Sigmoid colon (tissue), 7 donors: ENCODE results near the gene TRPV5. TPM values are rescaled to one million over a fixed set of nuclear protein-coding genes. Genes with fewer than 3 reads are reported as not detected.

ENCODE experiments used
- DNase-seq: peaks from one replicate; pipeline ENCODE4 v3.0.0-alpha.2; 2019
- H3K27ac ChIP-seq, 4 donors: fragments of 200-600 bp; sonication (generic); one replicate each; pipeline ENCODE4 v1.5.1; 2016 to 2019; ENCODE audit warnings: mild to moderate bottlenecking in 1 of 4
- H3K27me3 ChIP-seq, 3 donors: fragments of 200-600 bp; sonication (generic); one replicate each; pipeline ENCODE4 v1.5.1; 2019; ENCODE audit warnings: mild to moderate bottlenecking in 1 of 3
- H3K36me3 ChIP-seq, 4 donors: fragments of 200-600 bp; sonication (generic); one replicate each; pipeline ENCODE4 v1.5.1; 2016 to 2019
- H3K4me1 ChIP-seq, 4 donors: fragments of 200-600 bp; sonication (generic); one replicate each; pipeline ENCODE4 v1.5.1; 2017 to 2019
- H3K4me3 ChIP-seq, 4 donors: fragments of 200-600 bp; sonication (generic); one replicate each; pipeline ENCODE4 v1.5.1; 2017 to 2019; ENCODE audit warnings: mild to moderate bottlenecking in 2 of 4, moderate library complexity in 1 of 4
- H3K9me3 ChIP-seq, 4 donors: fragments of 200-600 bp in 3 of 4; sonication (generic) in 3 of 4; one replicate each; pipeline versions ENCODE4 v1.5.1 to v1.6.1; 2013 to 2019
- CTCF ChIP-seq, 4 experiments: fragments of 450-650 bp in 3 of 4; fragments of 200-600 bp in 1 of 4; IDR thresholded peaks; one replicate each; pipeline ENCODE4 v1.5.1; 2016 to 2019; ENCODE audit warnings: antibody characterized with exemption in 4 of 4, mild to moderate bottlenecking in 3 of 4, moderate library complexity in 2 of 4
- EP300 ChIP-seq, 4 donors: sonication (generic); formaldehyde crosslinking; IDR thresholded peaks; one replicate each; pipeline ENCODE4 v1.6.1; 2017; ENCODE audit warnings: antibody characterized with exemption in 4 of 4
- POLR2A ChIP-seq, 2 donors: fragments of 450-650 bp; IDR thresholded peaks; one replicate each; pipeline ENCODE4 v1.6.1; 2016; ENCODE audit warnings: antibody characterized with exemption in 2 of 2, mild to moderate bottlenecking in 2 of 2, moderate library complexity in 2 of 2
- POLR2AphosphoS5 ChIP-seq, 4 donors: sonication (generic); formaldehyde crosslinking; IDR thresholded peaks; one replicate each; pipeline ENCODE4 v1.6.1; 2017; ENCODE audit warnings: antibody characterized with exemption in 4 of 4
- WGBS, 2 donors: extraction: QIAGEN DNeasy Blood & Tissue Kit; methylation state at CpG; one replicate each; pipeline ENCODE4 v1.1.7; 2013; 5-methylcytosine and 5-hydroxymethylcytosine counted together
- intact Hi-C: fragments of 100-400 bp; cut with DNase I; formaldehyde crosslinking; loops from one replicate; pipeline ENCODE4 v1.15.1; 2023
- polyA plus RNA-seq, 3 donors: library from polyadenylated mRNA; stranded (reverse); fragments of 200-250 nt; gene quantifications; one replicate each; pipeline ENCODE4 v1.2.3, GENCODE V29; 2013
- total RNA-seq, 4 donors: library from RNA; depleted of rRNA; stranded (reverse); fragments of >200 nt; gene quantifications; one replicate each; pipeline ENCODE4 v1.1.0, GENCODE V29; 2016
- donor health status: healthy with polysubstance abuse.
- donor health status: Bipolar disorder and iron deficiency.
- donor health status: healthy.

TRPV5 gene
- total and polyA plus RNA-seq, 7 donors, result 0.03 TPM; not detected in 6

DNA sequence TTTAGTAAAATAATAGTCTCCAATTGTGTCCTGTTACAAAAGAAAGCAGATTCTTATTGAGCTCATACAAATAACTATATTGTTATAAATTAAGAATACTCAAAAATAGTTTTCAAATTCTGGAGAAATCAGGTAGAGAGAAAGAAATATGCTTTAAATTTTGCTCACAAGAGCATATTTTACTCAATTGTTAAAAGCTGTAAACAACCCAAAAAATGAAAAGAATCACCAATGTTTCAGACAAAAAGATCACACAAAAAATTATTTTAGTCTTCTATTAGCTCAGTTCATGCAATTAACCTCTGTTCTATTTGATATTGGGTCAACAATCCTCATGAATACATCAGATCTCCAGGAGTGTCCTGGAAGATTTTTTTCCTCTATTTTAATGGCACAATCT is 29.4 kb downstream of the TRPV5 start:
- intact Hi-C loops, result no loop called here
- Histone ChIP-seq H3K4me1 (no peaks in the 10 kb centered on the region), H3K9me3 (no peaks in the 10 kb centered on the region), H3K4me3 (no peak overlapping the region), H3K27ac (no peak overlapping the region), H3K27me3 (no peaks in the 10 kb centered on the region), H3K36me3 (no peaks in the 10 kb centered on the region)
- TF ChIP-seq POLR2A (IDR thresholded peaks at IDR 0.05), result no peak
- no peak for TF ChIP-seq CTCF (IDR thresholded peaks at IDR 0.05)
- no peak for TF ChIP-seq POLR2AphosphoS5 (IDR thresholded peaks at IDR 0.05)
- TF ChIP-seq EP300 (IDR thresholded peaks at IDR 0.05), result no peak
- no peak for DNase-seq

GRCh38 chr7:142901426-142902259 is 31.9 kb downstream of the TRPV5 start:
- WGBS, 2 donors, result 82 to 86% methylated on average over 15 of the region's 15 CpGs
- Histone ChIP-seq H3K9me3 (no peaks in the 10 kb centered on the region), H3K36me3 (no peaks in the 10 kb centered on the region), H3K4me1 (no peaks in the 10 kb centered on the region), H3K27me3 (no peaks in the 10 kb centered on the region), H3K4me3 (no peak overlapping the region), H3K27ac (no peak overlapping the region)
- intact Hi-C loops, result no loop called here
- TF ChIP-seq CTCF (IDR thresholded peaks at IDR 0.05), result no peak
- no peak for TF ChIP-seq EP300 (IDR thresholded peaks at IDR 0.05)
- no peak for TF ChIP-seq POLR2A (IDR thresholded peaks at IDR 0.05)
- TF ChIP-seq POLR2AphosphoS5 (IDR thresholded peaks at IDR 0.05), result no peak
- DNase-seq, result no peak

DNA sequence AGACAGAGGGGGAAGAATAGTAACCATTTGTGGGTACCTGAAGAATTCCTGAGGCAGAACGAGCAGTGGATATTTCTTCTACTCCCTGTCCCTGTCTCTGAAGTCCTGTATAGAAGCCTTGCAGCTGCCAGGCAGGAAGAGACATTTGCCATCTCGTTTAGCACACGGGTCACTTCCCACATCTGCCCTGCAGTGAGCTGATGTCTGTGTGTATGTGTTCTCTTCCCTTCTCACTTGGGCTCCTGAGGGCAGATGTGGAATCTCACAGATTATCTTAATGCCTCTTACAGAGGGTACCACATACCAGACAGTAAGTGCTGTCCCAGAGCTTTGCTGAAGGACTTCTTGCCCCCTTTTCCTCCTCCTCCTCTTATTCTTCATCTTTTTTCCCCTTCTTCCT is 33.9 kb downstream of the TRPV5 start:
- H3K36me3 ChIP-seq, result no peaks in the 10 kb centered on the region
- H3K27me3 ChIP-seq, result no peaks in the 10 kb centered on the region
- no peak overlapping the region for H3K27ac ChIP-seq
- no peak overlapping the region for H3K4me3 ChIP-seq
- no peak for TF ChIP-seq CTCF (IDR thresholded peaks at IDR 0.05)
- no peak for TF ChIP-seq POLR2AphosphoS5 (IDR thresholded peaks at IDR 0.05)
- no peak for TF ChIP-seq EP300 (IDR thresholded peaks at IDR 0.05)
- TF ChIP-seq POLR2A (IDR thresholded peaks at IDR 0.05), result no peak
- DNase-seq, result no peak
- H3K4me1 ChIP-seq, result no peaks in the 10 kb centered on the region
- no peaks in the 10 kb centered on the region for H3K9me3 ChIP-seq
- 37 to 54% methylated on average over 3 of the region's 3 CpGs for WGBS, 2 donors
- intact Hi-C loops, result no loop called here

DNA sequence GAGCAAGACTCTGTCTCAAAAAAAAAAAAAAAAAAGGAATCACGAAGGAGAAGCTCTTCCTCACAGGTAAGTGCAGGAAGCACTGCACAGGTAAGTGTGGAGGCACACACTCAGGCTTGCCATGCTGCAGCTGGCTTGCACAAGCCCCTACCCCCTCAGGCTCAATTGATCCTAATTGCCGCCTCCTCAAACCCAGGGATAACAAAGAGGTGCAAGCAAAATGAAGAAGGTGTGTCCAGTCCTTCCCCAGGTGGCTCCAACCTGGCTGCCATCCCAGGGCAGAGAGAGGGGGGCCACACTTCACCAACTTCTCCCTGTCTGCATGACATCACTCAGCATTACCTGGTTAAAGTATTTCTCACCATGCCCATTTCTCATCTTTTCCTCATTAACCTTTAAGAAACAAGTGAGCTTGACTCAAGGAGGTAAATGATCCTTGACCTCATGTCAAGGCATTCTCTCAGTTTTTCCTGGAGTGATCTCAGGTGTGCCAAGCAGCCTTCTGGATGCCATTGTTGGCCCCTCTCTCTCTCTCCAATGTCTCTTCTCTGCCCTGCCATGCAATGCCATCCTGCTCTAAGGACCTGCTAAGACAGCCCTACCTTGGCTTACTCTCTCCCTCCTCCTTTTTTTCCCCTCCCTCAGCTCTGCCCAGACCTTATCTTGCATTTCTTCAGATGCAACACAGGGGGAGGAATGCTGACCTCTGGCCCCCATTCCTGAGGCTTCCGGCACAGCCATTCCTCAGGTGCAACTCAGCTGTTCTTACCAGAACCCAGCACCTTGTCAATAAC is 35.0 kb downstream of the TRPV5 start:
- no peak for TF ChIP-seq CTCF (IDR thresholded peaks at IDR 0.05)
- TF ChIP-seq POLR2A (IDR thresholded peaks at IDR 0.05), result no peak
- TF ChIP-seq EP300 (IDR thresholded peaks at IDR 0.05), result no peak
- TF ChIP-seq POLR2AphosphoS5 (IDR thresholded peaks at IDR 0.05), result no peak
- Histone ChIP-seq H3K4me1 (no peaks in the 10 kb centered on the region), H3K9me3 (no peaks in the 10 kb centered on the region), H3K27ac (no peak overlapping the region), H3K27me3 (no peaks in the 10 kb centered on the region), H3K4me3 (no peak overlapping the region), H3K36me3 (no peaks in the 10 kb centered on the region)
- 24 to 64% methylated on average over 3 of the region's 3 CpGs for WGBS, 2 donors
- intact Hi-C loops, result no loop called here
- DNase-seq, result no peak
